Adrenal gland (tissue), 5 donors: ENCODE measurements around the gene CXADR.

Experiments used
- POLR2A ChIP-seq, 2 donors: fragments of 450-650 bp; IDR thresholded peaks; one replicate each; pipeline ENCODE4 v1.6.1; 2017; ENCODE audit warnings: antibody characterized with exemption in 2 of 2, mild to moderate bottlenecking in 2 of 2, moderate library complexity in 1 of 2
- TF ChIP-seq, protein P1 (sequence below), 6 experiments: fragments of 450-650 bp in 4 of 6; fragments of 200-600 bp in 2 of 6; sonication (generic) in 1 of 6; IDR thresholded peaks; 1 replicate in 5 of 6; 2 replicates in 1 of 6; pipeline versions ENCODE4 v1.5.1 to v1.8.0; 2016 to 2021; ENCODE audit warnings: antibody characterized with exemption in 6 of 6, mild to moderate bottlenecking in 2 of 6, moderate library complexity in 1 of 6
- donor health status: DM: no; HTN: no; CAD: no.

DNA sequence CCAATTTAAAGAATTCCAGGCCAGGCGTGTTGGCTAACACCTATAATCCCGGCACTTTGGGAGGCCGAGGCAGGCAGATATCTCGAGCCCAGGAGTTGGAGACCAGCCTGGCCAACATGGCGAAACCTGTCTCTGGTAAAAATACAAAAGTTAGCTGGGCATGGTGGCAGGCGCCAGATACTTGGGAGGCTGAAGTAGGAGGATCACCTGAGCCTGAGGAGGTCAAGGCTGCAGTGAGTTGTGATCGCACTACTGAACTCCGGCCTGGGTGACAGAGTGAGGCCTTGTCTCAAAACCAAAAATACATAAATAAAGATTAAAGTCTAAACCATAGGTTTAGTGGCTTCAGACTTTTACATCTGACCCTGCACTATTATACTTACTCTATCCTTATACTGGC is 67.5 kb downstream of the CXADR start:
- TF ChIP-seq, protein P1, sequence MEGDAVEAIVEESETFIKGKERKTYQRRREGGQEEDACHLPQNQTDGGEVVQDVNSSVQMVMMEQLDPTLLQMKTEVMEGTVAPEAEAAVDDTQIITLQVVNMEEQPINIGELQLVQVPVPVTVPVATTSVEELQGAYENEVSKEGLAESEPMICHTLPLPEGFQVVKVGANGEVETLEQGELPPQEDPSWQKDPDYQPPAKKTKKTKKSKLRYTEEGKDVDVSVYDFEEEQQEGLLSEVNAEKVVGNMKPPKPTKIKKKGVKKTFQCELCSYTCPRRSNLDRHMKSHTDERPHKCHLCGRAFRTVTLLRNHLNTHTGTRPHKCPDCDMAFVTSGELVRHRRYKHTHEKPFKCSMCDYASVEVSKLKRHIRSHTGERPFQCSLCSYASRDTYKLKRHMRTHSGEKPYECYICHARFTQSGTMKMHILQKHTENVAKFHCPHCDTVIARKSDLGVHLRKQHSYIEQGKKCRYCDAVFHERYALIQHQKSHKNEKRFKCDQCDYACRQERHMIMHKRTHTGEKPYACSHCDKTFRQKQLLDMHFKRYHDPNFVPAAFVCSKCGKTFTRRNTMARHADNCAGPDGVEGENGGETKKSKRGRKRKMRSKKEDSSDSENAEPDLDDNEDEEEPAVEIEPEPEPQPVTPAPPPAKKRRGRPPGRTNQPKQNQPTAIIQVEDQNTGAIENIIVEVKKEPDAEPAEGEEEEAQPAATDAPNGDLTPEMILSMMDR (IDR thresholded peaks at IDR 0.05) = no peak
- TF ChIP-seq POLR2A (IDR thresholded peaks at IDR 0.05) = no peak
